ENCODE data around the gene PAOX. TPM values are rescaled to one million over a fixed set of nuclear protein-coding genes. Genes with fewer than 3 reads are reported as not detected.

PAOX gene
- total and polyA plus RNA-seq, 2 of the 4 experiments (the other 2 are of a cell fraction), result 3.8 to 4.5 TPM

GRCh38 chr10:133403784-133404183, 24.7 kb downstream of the PAOX start:
- no peak overlapping the region for H4K8ac ChIP-seq (ENCODE audit: low read depth in 2 of 2, low read length in 2 of 2)
- H3K4me3 ChIP-seq (ENCODE audit: insufficient read depth, low read depth, low read length), result no peak overlapping the region
- H2AFZ ChIP-seq (replicated peaks; ENCODE audit: low read length, poor library complexity), result no peak overlapping the region
- H4K91ac ChIP-seq (ENCODE audit: insufficient read depth, low read depth, low read length), result no peak overlapping the region
- WGBS, 2 experiments (ENCODE audit: extremely low coverage in 2 of 2, insufficient read length in 1 of 2), result 84% methylated on average over 3 of the region's 5 CpGs; no CpG with 5 or more reads in 1 of the 2 experiments
- H3K23ac ChIP-seq (ENCODE audit: low read depth, low read length), result no peak overlapping the region
- DNase-seq (no peak), ATAC-seq (ENCODE audit: low read depth) (no peak)
- no peak overlapping the region for H3K9ac ChIP-seq (ENCODE audit: low read depth, low read length)
- intact Hi-C loops (cut with micrococcal nuclease) (no loop called here), dilution Hi-C loops (cut with HindIII; ENCODE audit: low sequenced_read_pairs, unreplicated experiment) (no loop called here), in situ Hi-C loops (cut with MboI; ENCODE audit: low sequenced_read_pairs) (no loop called here)
- peaks cover 6% of the 10 kb centered on the region; the same call in 1 of the 2 replicates for H3K9me1 ChIP-seq (ENCODE audit: insufficient read depth, low read length)
- CTCF ChIA-PET, result no interaction called here
- H3K27me3 ChIP-seq (ENCODE audit: control insufficient read depth, insufficient read depth, low read length), result no peaks in the 10 kb centered on the region
- POLR2A ChIA-PET (ENCODE audit: unreplicated experiment), result no interaction called here
- no peaks in the 10 kb centered on the region for H3K9me3 ChIP-seq (ENCODE audit: control insufficient read depth, insufficient read depth, low read length)
- H3K27ac ChIP-seq (ENCODE audit: insufficient read depth, low read length), result no peak overlapping the region
- no peak overlapping the region for H3K4me2 ChIP-seq (ENCODE audit: low read depth, low read length)
- no peak overlapping the region for H2BK120ac ChIP-seq (ENCODE audit: low read depth, low read length)
- no peak overlapping the region for H3K18ac ChIP-seq (ENCODE audit: low read depth, low read length)
- peaks cover 51% of the 10 kb centered on the region for H3K36me3 ChIP-seq (ENCODE audit: control insufficient read depth, insufficient read depth, low read length)
- H2AK5ac ChIP-seq (ENCODE audit: low read depth, low read length), result no peak overlapping the region
- no peak overlapping the region for H3K4ac ChIP-seq (ENCODE audit: low read depth, low read length)
- H4K5ac ChIP-seq (ENCODE audit: low read depth, low read length), result no peak overlapping the region
- H3K56ac ChIP-seq (ENCODE audit: extremely low read depth, insufficient read depth, low read length), result no peak overlapping the region
- no peak overlapping the region for H3K14ac ChIP-seq (replicated peaks; ENCODE audit: low read depth, low read length)
- H2BK15ac ChIP-seq (ENCODE audit: low read depth, low read length), result no peak overlapping the region
- H2AK9ac ChIP-seq (replicated peaks; ENCODE audit: low read depth, low read length, poor library complexity), result no peak overlapping the region
- H3K4me1 ChIP-seq (ENCODE audit: control insufficient read depth, insufficient read depth, low read length), result peaks cover 4% of the 10 kb centered on the region; the same call in 1 of the 2 replicates
- H3K79me1 ChIP-seq (ENCODE audit: low read depth in 1 of 2, low read length in 2 of 2), result peaks cover 25 to 48% of the 10 kb centered on the region in 2 experiments
- TF ChIP-seq SMC3 (IDR thresholded peaks at IDR 0.05; ENCODE audit: low read depth, low read length) (no peak), ELK1 (IDR thresholded peaks at IDR 0.05; ENCODE audit: borderline replicate concordance, low read depth, low read length) (no peak), POLR2A (IDR thresholded peaks at IDR 0.05; ENCODE audit: low read depth, low read length) (no peak), CHD1 (IDR thresholded peaks at IDR 0.05; ENCODE audit: low read depth, low read length) (no peak), USF2 (IDR thresholded peaks at IDR 0.05; ENCODE audit: low read depth, low read length) (no peak), CTCF (conservative IDR thresholded peaks at IDR 0.05; ENCODE audit: low read depth, low read length) (no peak), CEBPB (IDR thresholded peaks at IDR 0.05; ENCODE audit: low read depth, low read length) (no peak), RFX5 (IDR thresholded peaks at IDR 0.05; ENCODE audit: low read depth, low read length) (no peak), MAFK (IDR thresholded peaks at IDR 0.05; ENCODE audit: low read depth, low read length) (no peak), MXI1 (IDR thresholded peaks at IDR 0.05; ENCODE audit: borderline replicate concordance, low read depth, low read length) (no peak), RAD21 (IDR thresholded peaks at IDR 0.05; ENCODE audit: low read length) (no peak)
- H2BK20ac ChIP-seq (ENCODE audit: low read depth, low read length), result no peak overlapping the region
- no peak overlapping the region for H2BK5ac ChIP-seq (ENCODE audit: low read depth, low read length, poor library complexity, severe bottlenecking)
- no TSS peak for BruUV-seq (replicated peaks)
- H4K20me1 ChIP-seq (ENCODE audit: insufficient read depth, low read length), result peaks cover 8% of the 10 kb centered on the region; the same call in 1 of the 2 replicates
